ENCODE measurements around the gene IL2RA. TPM values are rescaled to one million over a fixed set of nuclear protein-coding genes. Genes with fewer than 3 reads are reported as not detected.
"Not testable (repeated sequence)": the region's sequence is repeated elsewhere in the genome, so short reads cannot be mapped to it uniquely, and the experiment has no call there.

The IL2RA gene
- polyA plus RNA-seq, 1 donor: 0.05 TPM

DNA sequence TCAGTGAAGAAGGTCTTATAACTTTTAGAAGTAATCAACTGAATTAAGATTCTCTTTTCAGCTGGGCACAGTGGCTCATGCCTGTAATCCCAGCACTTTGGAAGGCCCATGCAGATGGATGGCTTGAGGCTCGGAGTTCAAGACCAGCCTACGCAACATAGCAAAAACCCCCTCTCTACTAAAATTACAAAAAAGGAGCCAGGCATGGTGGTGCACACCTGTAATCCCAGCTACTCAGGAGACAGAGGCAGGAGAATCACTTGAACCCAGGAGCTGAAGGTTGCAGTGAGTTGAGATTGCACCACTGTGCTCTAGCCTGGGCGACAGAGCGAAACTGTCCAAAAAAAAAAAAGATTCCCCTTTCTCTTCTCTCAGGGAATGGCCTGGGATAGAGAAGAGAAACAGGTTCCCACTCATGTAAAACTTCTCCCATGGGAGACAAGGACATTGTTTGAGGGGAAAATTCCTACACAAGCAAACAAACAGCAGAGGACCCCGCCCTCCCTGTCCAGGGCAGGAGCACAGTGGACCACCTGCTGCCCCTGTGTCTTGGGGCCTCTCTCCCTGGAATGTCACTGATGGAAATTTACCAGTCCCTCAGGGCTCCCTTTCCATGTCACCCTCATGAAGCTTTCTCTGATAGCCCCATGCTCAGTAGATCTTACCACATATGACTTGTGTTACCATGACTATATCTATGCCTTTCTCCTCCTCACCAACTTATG is 5.6 kb downstream of the IL2RA start:
- no peak for DNase-seq

DNA sequence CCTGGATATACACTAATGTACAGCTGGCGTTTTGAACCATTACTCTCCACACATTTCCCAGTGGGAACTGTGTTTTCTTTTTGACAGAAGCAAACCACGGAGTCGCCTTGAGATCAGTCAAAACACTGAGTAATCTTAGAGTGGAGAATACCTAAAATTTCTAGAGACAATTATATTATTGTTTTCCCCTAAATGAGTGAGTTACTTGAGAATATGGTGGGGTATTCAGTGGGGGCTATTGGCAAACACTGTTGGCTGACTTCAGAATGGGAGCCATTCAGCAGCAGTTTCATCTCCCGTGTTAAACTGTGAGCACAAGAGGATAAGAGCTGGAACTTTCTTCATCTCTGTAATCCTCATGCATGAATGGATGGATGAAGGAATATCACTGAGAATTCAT is 6.2 kb downstream of the IL2RA start:
- no peak for DNase-seq

DNA sequence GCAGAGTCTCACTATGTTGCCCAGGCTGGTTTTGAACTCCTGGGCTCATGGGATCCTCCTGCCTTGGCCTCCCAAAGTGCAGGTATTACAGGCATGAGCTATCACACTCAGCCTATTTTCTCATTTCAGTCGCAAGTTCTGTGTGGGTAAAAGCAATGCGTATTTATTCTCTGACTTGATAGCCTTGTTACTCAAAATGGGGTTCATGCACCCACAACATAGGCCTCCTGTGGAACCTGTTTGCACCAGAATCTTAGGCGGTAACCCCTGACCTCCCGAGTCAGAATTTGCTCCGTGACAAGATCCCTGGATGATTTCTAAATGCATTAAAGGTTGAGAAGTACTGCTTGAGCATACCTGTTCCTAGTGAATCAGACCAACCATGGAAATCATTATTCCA is 7.3 kb downstream of the IL2RA start:
- DNase-seq: no peak

DNA sequence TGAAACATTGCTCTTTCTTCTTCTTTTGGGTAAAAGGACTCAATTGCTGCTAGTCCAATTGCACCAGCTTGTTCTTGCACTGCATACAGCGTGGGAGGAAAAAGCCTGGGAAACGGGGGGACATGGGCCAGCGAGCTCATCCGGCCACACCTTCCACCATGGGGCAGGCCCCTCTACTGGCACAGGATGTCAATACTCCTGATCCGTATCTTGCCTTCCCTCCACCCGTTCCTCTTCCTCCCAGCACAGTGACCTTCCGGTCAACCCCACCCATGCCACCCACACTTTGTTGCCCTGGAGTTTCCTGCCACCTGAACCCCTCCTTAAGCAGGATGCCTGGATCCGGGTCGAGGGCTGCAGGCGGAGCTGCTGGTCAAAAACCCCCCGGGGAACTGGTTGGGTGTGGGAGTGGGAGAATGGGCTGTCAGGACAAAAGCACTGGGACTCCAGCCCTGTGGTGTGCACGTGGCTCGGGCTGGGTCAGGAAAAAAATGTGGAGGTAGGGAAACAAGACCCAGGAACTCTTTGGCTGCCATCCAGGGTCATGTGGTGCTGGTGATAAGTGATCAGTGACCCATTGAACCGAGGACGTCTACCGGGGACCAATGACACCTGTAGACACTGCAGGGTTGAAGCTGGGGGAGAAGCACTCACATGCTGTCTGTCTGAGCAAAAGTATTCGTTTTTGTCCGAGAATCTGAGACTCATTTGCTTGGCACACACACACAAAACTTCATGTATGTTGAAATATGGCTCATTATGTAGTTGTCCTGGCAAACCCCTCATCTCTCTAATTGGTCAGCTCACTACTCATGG is 8.1 kb downstream of the IL2RA start:
- DNase-seq: peak; percentile 27

DNA sequence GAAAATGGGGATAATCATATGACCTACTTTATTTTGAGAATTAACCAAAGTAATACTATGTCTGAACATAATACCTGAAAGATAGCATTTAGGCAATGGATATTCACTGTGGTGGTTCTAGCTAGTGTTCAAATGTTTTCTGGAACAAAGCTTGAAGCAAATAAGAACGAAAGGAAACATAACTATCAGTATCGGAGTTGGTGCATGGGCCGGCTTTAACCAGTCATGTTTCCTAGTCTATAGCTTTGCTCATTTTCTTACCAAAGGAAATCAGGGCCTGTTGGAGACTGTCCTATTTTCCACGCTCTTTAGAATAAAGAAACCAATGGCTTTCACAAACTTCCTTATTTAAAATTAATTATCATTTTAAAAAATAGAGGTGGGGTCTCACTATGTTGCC is 8.9 kb downstream of the IL2RA start:
- no peak for DNase-seq

DNA sequence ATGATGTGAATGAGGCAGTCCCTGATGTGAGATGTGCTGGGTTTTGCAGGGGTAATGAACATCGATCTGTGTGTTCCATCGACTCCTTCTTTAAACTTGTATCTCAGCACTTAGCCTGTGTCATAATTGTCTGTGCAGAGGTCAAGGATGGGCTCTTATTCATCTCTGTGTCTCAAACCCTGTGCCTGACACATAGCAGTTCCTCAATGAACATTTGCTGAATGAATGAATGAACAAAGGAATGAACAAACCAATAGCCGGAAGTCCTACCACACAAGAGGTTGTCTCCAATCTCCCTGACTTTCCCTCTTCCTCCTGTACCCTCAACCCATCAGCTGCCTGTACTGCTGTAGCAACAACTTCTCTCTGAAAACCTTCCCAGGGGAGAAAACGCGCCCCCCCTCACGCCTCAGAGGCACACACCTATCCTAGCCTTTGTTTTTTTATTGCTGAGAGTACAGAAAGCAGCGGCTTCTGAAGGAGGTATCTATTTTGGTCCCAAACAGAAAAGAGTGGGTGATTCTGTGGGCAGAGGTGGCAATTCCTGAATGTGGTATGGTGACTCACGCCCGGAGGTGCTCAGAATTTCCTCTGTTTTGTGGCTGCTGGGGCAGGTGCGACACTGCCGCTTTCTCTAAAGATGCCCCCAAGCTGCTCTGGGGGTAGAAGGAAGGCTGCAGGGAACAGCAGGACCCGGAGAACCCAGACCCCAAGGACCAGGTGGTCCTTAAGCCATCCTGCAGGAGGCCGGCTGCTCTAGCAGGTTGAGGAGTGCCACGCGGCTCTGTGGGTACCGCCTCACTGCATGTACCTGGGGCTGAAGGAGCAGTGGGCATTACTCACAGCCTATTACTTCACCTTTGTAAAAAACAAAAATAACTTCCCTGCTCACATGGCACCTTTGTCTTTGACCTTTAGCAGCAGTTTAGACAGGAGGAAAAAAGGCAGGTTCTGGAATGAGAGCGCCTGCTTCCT is 9.6 kb downstream of the IL2RA start:
- DNase-seq: no peak

DNA sequence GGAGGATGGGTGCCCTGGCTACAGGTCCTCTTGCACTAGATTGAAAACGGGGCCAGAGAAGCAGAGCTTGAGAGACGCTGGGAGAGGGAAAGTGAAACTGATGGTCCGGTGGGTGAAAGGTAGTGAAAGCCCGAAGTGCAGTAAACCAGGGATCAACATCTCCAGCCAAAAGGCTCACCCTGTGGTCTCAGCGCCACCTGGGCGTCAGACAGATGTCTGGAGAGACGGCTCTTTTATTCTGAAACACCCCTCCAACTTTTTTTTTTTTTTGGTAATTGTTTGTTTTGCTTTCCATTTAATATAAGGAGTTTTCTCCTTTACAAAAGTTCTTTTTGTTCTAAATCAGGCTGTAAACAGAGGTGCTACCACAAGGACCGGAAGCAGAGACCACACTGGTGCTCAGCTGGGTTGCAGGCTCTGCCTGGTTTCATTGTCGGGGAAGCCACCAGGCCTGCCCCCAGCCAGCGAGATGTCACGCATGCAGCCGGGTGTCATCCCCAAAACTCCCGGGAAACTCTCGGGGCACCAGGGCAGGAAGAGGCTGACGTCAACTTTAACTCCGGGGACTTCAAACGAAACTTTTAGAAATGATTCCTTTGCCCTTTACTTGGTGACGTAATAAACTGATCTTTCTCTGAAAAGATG is 11.2 kb downstream of the IL2RA start:
- DNase-seq: peak; percentile 14

DNA sequence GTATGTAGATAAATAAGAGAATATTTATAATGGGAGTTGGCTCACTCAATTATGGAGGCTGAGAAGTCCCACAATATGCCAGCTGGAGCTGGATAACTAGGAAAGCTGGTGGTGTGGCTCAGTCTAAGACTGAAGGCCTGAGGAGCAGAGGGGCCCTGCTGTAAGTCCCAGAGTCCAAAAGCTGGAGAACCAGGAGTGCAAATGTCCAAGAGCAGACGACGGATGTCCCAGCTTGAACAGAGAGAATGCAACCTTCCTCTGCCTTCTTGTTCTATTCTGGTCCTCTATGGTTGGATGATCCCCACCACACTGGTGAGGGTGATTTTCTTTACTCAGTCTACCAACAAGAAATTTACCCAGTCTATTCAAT is 13.2 kb downstream of the IL2RA start:
- DNase-seq: no peak

DNA sequence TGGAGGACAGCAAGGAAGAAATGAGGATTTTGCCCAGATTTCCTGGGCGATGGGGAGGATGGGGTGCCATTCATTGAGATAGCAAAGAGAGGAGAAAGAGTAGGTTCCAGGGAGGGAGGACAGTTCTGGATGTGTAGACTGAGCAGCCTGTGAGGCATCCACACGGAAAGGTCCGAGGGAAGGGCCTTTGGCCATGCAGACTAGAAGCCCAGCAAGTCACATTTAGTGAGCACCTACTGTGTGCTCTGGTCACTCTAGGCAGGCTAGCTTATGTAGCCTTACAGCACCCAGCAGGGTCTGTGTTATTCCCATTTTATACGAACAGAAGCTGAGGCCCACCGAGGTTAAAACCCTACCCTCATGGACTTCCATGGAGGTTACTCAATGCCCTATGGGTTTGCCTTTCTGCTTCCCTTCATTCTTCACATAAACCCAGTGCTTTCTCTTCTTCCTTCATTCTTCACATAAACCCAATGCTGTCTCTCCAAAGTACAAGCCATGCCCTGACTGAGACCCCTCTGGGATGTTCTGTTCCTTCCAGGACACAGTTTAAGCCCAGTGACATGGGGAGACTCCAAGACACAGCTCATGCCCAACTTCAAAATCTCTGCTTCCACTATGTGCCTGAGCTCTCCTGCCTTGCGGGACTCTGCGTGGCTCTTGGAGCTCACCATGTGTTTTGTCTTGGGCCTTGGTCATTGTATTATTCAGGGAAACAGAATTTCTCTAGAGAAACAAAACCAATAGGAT is 13.7 kb downstream of the IL2RA start:
- DNase-seq: no peak

DNA sequence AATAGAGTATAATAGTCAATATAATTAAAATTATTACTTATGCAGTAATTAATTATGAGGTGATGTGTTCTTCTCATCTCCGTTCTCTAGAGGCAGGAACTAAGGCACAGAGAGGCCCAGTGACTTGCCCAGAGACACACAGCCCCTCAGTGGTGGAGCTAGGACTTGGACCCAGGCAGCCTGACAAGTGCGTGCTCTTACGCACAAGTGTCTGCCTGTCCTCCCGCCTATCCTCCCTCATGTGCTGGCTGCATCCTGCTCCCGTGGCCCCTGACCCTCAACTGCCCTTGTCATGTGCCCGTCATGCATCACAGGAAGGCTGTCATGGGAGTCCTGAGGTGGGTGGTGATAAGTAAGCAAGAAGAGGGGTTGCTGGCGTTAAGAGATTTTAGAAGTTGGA is 14.3 kb downstream of the IL2RA start:
- DNase-seq: no peak

DNA sequence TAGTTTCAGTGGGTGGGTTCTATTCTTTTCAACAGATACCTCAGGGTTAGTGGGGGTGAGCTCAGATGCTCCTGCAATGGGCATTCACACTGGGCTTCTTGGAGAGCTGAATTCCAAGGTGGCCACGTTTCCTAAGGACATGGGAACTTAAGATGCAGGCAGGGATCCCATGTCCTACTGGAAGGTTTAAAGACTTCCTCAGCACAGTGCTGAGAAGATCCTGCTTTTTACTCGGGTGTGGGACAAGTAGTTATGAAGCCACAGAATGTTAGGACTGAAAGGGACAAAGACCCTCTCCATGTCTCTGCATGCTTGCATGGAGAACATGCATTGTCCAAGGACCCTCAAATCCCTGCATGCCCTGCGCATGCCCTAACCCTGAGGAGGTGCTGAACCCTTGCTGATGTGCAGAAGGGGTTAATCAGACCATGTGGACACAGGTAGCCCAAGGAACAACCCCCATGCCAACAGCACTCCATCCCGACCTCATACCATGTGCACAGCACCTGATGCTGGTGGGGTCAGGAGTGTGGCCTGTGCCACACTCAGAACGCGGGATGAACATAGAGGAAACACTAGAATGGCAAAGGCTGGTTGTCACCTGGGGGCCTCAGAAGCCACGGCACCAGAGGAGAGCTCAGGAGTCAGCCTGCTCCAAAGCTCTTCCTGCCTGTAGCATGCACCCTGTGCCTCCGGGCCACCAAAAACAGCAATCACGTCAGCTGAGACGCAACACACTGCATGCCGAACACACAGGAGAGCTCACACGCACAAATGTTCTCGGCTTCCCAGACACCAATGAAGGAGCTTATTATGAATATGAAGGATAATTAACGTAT is 15.2 kb downstream of the IL2RA start:
- no peak for DNase-seq

DNA sequence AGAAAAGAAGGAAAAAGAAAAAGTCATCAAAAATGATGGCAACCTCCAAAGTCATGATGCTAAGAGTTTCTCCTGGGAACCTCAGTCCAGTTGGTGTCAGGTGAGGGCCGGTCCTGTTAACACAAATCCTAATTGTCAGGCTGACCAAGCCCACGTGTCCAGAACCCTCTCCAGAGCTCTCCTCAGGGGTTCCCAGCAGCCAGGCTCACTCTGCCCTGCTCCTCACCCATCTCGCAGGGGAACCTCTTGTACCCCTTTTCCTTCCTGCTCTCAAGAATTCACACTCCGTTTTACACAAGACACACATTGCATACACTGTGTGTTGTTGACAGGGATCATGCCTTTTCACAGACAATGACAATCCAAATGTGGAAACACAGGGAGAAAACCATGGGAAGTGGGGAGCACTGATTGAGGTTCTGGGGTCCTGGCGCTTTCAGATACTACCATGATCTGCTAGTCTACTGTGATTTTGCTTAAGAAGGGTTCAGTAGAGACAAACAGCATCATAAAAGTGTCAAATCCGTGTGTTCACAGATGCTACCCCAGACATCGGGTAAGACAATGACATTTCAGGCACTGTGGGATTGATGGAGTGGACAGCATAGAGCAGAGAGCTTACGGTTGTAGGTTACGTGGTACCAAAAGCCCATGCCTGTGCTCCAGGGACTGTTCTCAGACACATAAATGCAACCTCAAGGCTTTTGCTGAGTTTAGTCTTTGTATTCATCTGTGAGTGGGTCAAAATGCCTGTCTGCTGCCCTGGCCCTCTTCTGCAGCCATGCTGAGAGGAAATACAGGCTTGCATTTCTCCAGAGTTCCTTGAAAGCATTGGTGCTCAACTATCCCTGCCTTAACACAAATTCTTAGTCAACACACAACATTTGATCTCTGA is 16.0 kb downstream of the IL2RA start:
- DNase-seq: no peak

DNA sequence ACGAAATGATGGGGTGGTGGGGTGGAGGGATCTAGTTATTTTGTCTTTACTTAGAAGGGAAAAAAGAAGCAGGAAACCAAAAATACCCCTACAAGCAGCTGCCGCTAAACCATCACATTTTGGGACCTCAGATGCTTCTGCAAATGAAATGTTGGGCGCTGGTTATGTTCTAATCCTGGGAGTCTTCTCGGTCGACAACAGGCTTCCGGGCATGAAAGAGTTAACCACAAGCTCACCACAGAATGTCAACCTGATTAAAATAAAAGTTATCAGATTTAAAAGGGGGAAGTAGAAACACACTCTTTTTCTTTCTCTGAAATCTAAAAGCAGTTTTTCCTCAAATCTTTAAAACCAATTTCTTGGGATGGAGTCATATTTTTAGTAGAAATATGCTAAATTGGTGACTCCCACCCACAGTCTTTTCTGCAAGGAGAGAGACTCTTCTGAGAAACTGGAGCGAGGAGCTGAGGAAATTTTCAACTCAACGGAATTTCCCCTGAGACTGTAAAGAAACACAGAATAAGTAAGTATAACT is 16.8 kb downstream of the IL2RA start:
- no peak for DNase-seq

DNA sequence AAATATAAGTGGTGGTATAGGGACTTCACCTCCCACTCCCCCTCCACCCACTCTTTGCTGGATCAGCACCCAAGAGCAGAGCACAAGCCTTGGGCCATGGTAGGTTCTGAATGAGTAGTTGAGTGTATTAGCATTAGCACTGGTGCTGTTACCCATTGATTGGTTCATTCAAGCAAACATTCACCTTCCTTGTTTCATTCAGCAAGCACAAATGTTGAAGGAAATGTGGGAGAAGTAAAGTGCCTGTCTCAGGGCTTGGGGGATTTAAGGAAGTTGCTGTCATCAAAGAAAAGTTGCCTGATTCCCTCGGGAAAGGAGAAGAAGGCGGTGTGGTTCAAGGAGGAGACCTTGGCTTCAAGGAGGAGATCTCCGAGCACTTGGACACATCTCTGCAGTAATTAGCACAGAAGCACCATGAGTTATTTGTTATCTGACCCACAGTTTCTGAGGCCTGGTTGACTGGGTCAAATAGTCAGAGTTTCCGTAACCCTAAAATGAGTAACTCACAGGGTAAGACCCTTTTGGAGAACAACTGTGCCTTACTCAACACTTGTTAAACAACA is 17.3 kb downstream of the IL2RA start:
- DNase-seq: no peak

DNA sequence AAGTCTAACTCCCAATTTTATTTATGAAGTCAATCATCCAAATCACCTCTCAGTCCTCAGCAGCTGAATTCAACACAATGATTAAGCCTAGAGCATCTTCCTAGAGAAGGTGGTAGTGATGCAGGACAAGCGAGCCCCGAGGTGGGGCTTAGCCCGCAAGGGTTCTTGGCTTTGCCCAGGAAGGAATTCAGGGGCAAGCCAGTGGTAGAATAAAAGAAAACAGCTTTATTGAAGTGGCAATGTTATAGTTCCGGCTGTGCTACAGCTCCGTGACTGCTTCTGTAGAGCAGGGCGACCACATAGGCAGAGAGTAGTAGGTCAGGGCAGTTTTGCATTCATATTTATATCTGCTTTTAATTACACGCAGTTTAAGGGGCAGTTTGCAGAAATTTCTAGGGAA is 18.1 kb downstream of the IL2RA start:
- no peak for DNase-seq

DNA sequence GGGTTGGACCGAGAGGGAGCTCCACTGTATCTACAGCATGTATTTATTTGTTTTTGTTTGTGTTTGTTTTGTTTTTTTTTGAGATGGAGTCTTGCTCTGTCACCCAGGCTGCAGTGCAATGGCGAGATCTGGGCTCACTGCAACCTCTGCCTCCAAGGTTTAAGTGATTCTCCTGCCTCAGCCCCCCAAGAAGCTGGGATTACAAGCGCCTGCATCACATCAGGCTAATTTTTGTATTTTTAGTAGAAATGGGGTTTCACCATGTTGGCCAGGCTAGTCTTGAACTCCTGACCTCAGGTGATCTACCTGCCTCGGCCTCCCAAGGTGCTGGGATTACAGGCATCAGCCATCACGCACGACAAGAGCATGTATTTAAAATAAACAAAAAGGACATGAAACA is 18.8 kb downstream of the IL2RA start:
- not testable (repeated sequence) for DNase-seq

DNA sequence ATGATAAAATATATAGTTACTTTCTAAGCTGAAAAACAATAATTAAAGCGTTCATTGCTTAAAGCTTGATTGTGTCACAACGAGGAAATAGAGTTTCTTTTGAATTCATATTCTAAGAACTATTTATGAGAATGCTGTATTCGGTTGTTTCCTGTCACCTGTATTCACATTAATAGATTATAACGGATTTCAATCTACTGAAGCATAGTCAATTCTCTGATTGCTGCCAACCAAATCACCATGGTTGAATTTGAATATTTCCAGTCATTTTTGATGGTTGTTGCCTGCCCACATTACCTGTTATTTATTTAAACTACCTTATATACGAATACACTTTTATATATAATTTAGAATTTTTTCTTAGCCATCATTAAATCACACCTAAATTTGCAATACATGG is 22.0 kb downstream of the IL2RA start:
- DNase-seq: no peak

DNA sequence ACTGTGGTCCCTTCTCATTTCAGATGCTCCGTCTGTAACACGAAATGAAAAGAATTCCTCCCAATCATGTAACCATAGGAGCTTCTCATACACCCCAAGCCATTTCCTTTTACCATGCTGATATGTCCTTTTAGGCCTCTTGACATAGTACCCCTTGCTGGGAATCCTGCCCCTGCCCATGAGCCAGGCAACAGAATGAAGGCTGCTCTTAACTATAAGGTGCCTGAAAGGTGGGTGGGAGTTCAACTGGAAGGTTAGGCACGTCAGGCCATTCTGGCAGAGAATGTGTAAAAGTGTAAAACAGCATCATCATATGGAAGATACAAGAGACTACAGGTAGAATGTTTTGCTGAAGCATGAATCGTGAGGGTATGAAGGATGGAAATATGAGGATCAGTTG is 22.5 kb downstream of the IL2RA start:
- DNase-seq: no peak

Data from left kidney (tissue), 2 donors.